Hepatocyte (in vitro differentiated cells): ENCODE results near the gene ATP8A2.

ENCODE experiments used
- CTCF ChIP-seq: fragments of 200-600 bp; sonication (generic); IDR thresholded peaks from 2 replicates; pipeline ENCODE4 v1.5.1; 2016; ENCODE audit warnings: antibody characterized with exemption, mild to moderate bottlenecking; ENCODE audit not compliant: poor library complexity
- EZH2 ChIP-seq: fragments of 200-600 bp; sonication (generic); IDR thresholded peaks from 2 replicates; pipeline ENCODE4 v1.6.1; 2016; ENCODE audit warnings: antibody characterized with exemption, mild to moderate bottlenecking, borderline replicate concordance
- EZH2phosphoT487 ChIP-seq: fragments of 200-600 bp; sonication (generic); IDR thresholded peaks from one replicate; pipeline ENCODE4 v1.6.1; 2018; ENCODE audit warnings: antibody characterized with exemption, mild to moderate bottlenecking, low read depth, moderate library complexity; ENCODE audit not compliant: unreplicated experiment, severe bottlenecking

- no peak for TF ChIP-seq CTCF
- TF ChIP-seq EZH2 = no peak
- no peak for TF ChIP-seq EZH2phosphoT487
Measured at GRCh38 chr13:26053418-26053980, 681.7 kb downstream of the ATP8A2 start.
